Spleen (tissue), 13 donors: ENCODE measurements around the gene DSG3. TPM values are rescaled to one million over a fixed set of nuclear protein-coding genes. Genes with fewer than 3 reads are reported as not detected.

Experiments used
- DNase-seq: peaks from one replicate; pipeline ENCODE4 v3.0.0-alpha.2; 2020
- H3K27ac ChIP-seq, 8 donors: fragments of 200-600 bp; sonication (generic) in 7 of 8; 1 replicate in 4 of 8; 2 replicates in 4 of 8; pipeline versions ENCODE4 v1.5.0 to v1.8.0; 2016 to 2021; ENCODE audit warnings: inconsistent platforms in 4 of 8, mild to moderate bottlenecking in 4 of 8, moderate library complexity in 1 of 8
- H3K27me3 ChIP-seq, 7 donors: fragments of 200-600 bp; sonication (generic) in 6 of 7; replicated peaks in 1 of 7; 1 replicate in 4 of 7; 2 replicates in 3 of 7; pipeline versions ENCODE4 v1.5.0 to v1.8.0; 2016 to 2021; ENCODE audit warnings: inconsistent platforms in 3 of 7, mild to moderate bottlenecking in 1 of 7
- H3K36me3 ChIP-seq, 6 donors: fragments of 200-600 bp; sonication (generic) in 5 of 6; 1 replicate in 4 of 6; 2 replicates in 2 of 6; pipeline versions ENCODE4 v1.5.0 to v1.8.0; 2016 to 2021; ENCODE audit warnings: inconsistent platforms in 2 of 6
- H3K4me1 ChIP-seq, 6 donors: fragments of 200-600 bp; sonication (generic) in 5 of 6; 1 replicate in 3 of 6; 2 replicates in 3 of 6; pipeline versions ENCODE4 v1.5.0 to v1.8.0; 2016 to 2021; ENCODE audit warnings: inconsistent platforms in 3 of 6
- H3K4me3 ChIP-seq, 8 donors: fragments of 200-600 bp; sonication (generic) in 7 of 8; 1 replicate in 4 of 8; 2 replicates in 4 of 8; pipeline versions ENCODE4 v1.5.0 to v1.8.0; 2016 to 2021; ENCODE audit warnings: inconsistent platforms in 4 of 8, mild to moderate bottlenecking in 4 of 8, moderate library complexity in 2 of 8
- H3K9me3 ChIP-seq, 8 donors: fragments of 200-600 bp; sonication (generic) in 7 of 8; 1 replicate in 4 of 8; 2 replicates in 4 of 8; pipeline versions ENCODE4 v1.5.0 to v1.8.0; 2016 to 2021; ENCODE audit warnings: inconsistent platforms in 4 of 8
- CTCF ChIP-seq, 11 experiments: fragments of 200-600 bp in 7 of 11; fragments of 450-650 bp in 4 of 11; sonication (generic) in 4 of 11; IDR thresholded peaks in 8 of 11; conservative IDR thresholded peaks in 3 of 11; 1 replicate in 7 of 11; 2 replicates in 4 of 11; pipeline versions ENCODE4 v1.4.0 to v1.8.0; 2016 to 2021; ENCODE audit warnings: antibody characterized with exemption in 11 of 11, inconsistent platforms in 4 of 11, mild to moderate bottlenecking in 1 of 11
- POLR2A ChIP-seq, 3 donors: fragments of 450-650 bp; IDR thresholded peaks; one replicate each; pipeline ENCODE4 v1.5.1; 2017; ENCODE audit warnings: antibody characterized with exemption in 3 of 3, mild to moderate bottlenecking in 1 of 3
- POLR2AphosphoS5 ChIP-seq, 3 donors: sonication (generic); formaldehyde crosslinking; IDR thresholded peaks; one replicate each; pipeline ENCODE4 v1.5.1; 2017; ENCODE audit warnings: antibody characterized with exemption in 3 of 3
- WGBS, 5 donors: extraction: QIAGEN DNeasy Blood & Tissue Kit in 3 of 5; methylation state at CpG; one replicate each; pipeline versions ENCODE4 v1.1.5 to v1.1.7; 2013 to 2018; 5-methylcytosine and 5-hydroxymethylcytosine counted together
- intact Hi-C: fragments of 100-400 bp; cut with DNase I; formaldehyde crosslinking; loops from one replicate; pipeline ENCODE4 v1.15.0; 2023; ENCODE audit warnings: low total_unique reads
- long read RNA-seq, 2 donors: transcript quantifications; one replicate each; lab custom pipeline, GENCODE V29; 2026
- polyA plus RNA-seq, 3 donors: library from polyadenylated mRNA; stranded (reverse); fragments of 200-250 nt; gene quantifications; one replicate each; pipeline ENCODE4 v1.2.1, GENCODE V29; 2013
- total RNA-seq, 7 donors: library from RNA; depleted of rRNA in 3 of 7; stranded (reverse); fragments of >200 nt in 3 of 7; fragmentation: NEBNext Ultra II Directional in 4 of 7; extraction: Animal tissue kit (Norgen Biotek cat#: 25700) in 4 of 7; gene quantifications; one replicate each; pipeline versions ENCODE4 v1.1.0 to v1.2.1, GENCODE V29; 2016 to 2021
- donor health status: healthy with polysubstance abuse.
- donor health status: DM: no; HTN: no; CAD: no; lungs with moderate emphysema.
- donor health status: DM: no; HTN: no; CAD: no.
- donor health status: Bipolar disorder and iron deficiency.
- donor health status: healthy.
- donor health status: DM: no; HTN: no; CAD: no.
- donor health status: DM: yes; HTN: yes; CAD: no.

Gene DSG3
- total RNA-seq (not detected), polyA plus RNA-seq (under 1 TPM; 0.02 to 0.04 (median 0.03) TPM)
- long read RNA-seq, donor 1, result 0 reads
- long read RNA-seq, donor 2, result 0 reads

- Histone ChIP-seq H3K27ac (no peak within 1 kb of the TSS), H3K4me3 (no peak within 1 kb of the TSS), H3K9me3 (no peaks in the 10 kb centered on the region), H3K4me1 (no peaks in the 10 kb centered on the region), H3K36me3 (no peaks in the 10 kb centered on the region), H3K27me3 (no peaks in the 10 kb centered on the region)
- intact Hi-C loops, result no loop called here
- 63 to 76% (median 72%) methylated on average over 9 of the region's 9 CpGs for WGBS, 5 donors
- no peak for DNase-seq
- TF ChIP-seq POLR2A (IDR thresholded peaks at IDR 0.05) (no peak), POLR2AphosphoS5 (IDR thresholded peaks at IDR 0.05) (no peak), CTCF (IDR thresholded peaks at IDR 0.05 in 8 of 11, conservative IDR thresholded peaks at IDR 0.05 in 3 of 11) (no peak)
These were observed at the start of gene DSG3 for GRCh38 chr18:31447530-31448191. Gene DSG3 (plus strand): TSS chr18:31447741. CDS start chr18:31447878, 137 bp downstream.

GRCh38 chr18:31398191-31398590, 49.4 kb upstream of the DSG3 start:
- H3K4me3 ChIP-seq, result no peak overlapping the region
- 51 to 77% (median 58%) methylated on average over 2 of the region's 2 CpGs for WGBS, 5 donors
- no peaks in the 10 kb centered on the region for H3K36me3 ChIP-seq
- H3K27ac ChIP-seq, result no peak overlapping the region
- TF ChIP-seq CTCF (IDR thresholded peaks at IDR 0.05 in 8 of 11, conservative IDR thresholded peaks at IDR 0.05 in 3 of 11) (no peak), POLR2A (IDR thresholded peaks at IDR 0.05) (no peak), POLR2AphosphoS5 (IDR thresholded peaks at IDR 0.05) (no peak)
- no peaks in the 10 kb centered on the region for H3K27me3 ChIP-seq
- no peak for DNase-seq
- intact Hi-C loops, result no loop called here
- H3K9me3 ChIP-seq, result no peaks in the 10 kb centered on the region
- peaks cover 0 to 7% (median 2%) of the 10 kb centered on the region in 6 donors for H3K4me1 ChIP-seq

- Histone ChIP-seq H3K27me3 (no peaks in the 10 kb centered on the region), H3K4me3 (no peak overlapping the region), H3K9me3 (no peaks in the 10 kb centered on the region), H3K27ac (no peak overlapping the region), H3K36me3 (no peaks in the 10 kb centered on the region), H3K4me1 (peaks cover 0 to 7% (median 2%) of the 10 kb centered on the region in 6 donors)
- 24 to 34% (median 28%) methylated on average over 6 of the region's 6 CpGs for WGBS, 5 donors
- no peak for TF ChIP-seq POLR2AphosphoS5 (IDR thresholded peaks at IDR 0.05)
- TF ChIP-seq CTCF (IDR thresholded peaks at IDR 0.05 in 8 of 11, conservative IDR thresholded peaks at IDR 0.05 in 3 of 11), result no peak
- TF ChIP-seq POLR2A (IDR thresholded peaks at IDR 0.05), result no peak
- no peak for DNase-seq
- intact Hi-C loops, result no loop called here
These were observed 48.1 kb upstream of the DSG3 start for GRCh38 chr18:31399306-31400032.
